Measurements from ENCODE around the gene VPS29.

Gene VPS29

GRCh38 chr12:110537605-110538409, 35.9 kb upstream of the VPS29 start:
- H2BK120ac ChIP-seq (ENCODE audit: low read depth, low read length): no peak overlapping the region
- H3K27ac ChIP-seq (replicated peaks; ENCODE audit: low read length): no peak overlapping the region
- no peaks in the 10 kb centered on the region for H3K4me1 ChIP-seq (ENCODE audit: control insufficient read depth in 2 of 2, insufficient read depth in 1 of 2, low read depth in 1 of 2, low read length in 2 of 2)
- no peak overlapping the region for H3K18ac ChIP-seq (ENCODE audit: low read length)
- H3K23ac ChIP-seq (ENCODE audit: low read depth, low read length, poor library complexity): no peak overlapping the region
- H2AK5ac ChIP-seq (ENCODE audit: low read depth, low read length): no peak overlapping the region
- no peak overlapping the region for H2BK12ac ChIP-seq (ENCODE audit: low read length)
- H3K27me3 ChIP-seq (ENCODE audit: control insufficient read depth in 3 of 3, insufficient read depth in 3 of 3, low read depth in 1 of 3, low read length in 3 of 3): no peaks in the 10 kb centered on the region
- no peak overlapping the region for H2BK5ac ChIP-seq (ENCODE audit: low read length)
- no peak overlapping the region for H3K4me3 ChIP-seq (ENCODE audit: low read length in 2 of 2)
- no peak overlapping the region for H3K14ac ChIP-seq (ENCODE audit: low read length)
- H3K4me2 ChIP-seq (ENCODE audit: insufficient read depth, low read length, poor library complexity, severe bottlenecking): no peak overlapping the region
- DNase-seq (ENCODE audit: low spot score): no peak
- no peak overlapping the region for H3K4ac ChIP-seq (ENCODE audit: low read length)
- peak overlapping the region; percentile 50 for H3K9ac ChIP-seq (ENCODE audit: low read depth, low read length, poor library complexity)
- no peaks in the 10 kb centered on the region for H3K9me3 ChIP-seq (replicated peaks in 1 of 2; ENCODE audit: control insufficient read depth in 2 of 2, insufficient read depth in 1 of 2, low read depth in 1 of 2, low read length in 2 of 2)
- no peaks in the 10 kb centered on the region for H3K79me1 ChIP-seq (ENCODE audit: low read depth, low read length)
- WGBS, 2 donors (ENCODE audit: extremely low coverage in 2 of 2, insufficient read length in 2 of 2, insufficient replicate concordance in 1 of 2): no CpG with 5 or more reads among the region's 9 CpGs
- no peak overlapping the region for H4K91ac ChIP-seq (ENCODE audit: low read depth, low read length, poor library complexity)
- no peak overlapping the region for H4K8ac ChIP-seq (ENCODE audit: low read depth, low read length)
- H3K36me3 ChIP-seq (replicated peaks in 1 of 2; ENCODE audit: control insufficient read depth in 2 of 2, insufficient read depth in 2 of 2, low read length in 2 of 2): peaks cover 9 to 56% of the 10 kb centered on the region in 2 donors
- H2AFZ ChIP-seq (ENCODE audit: low read length): no peak overlapping the region
- H2BK15ac ChIP-seq (ENCODE audit: low read length): no peak overlapping the region

- Histone ChIP-seq H3K4me2 (ENCODE audit: insufficient read depth, low read length, poor library complexity, severe bottlenecking) (no peak overlapping the region), H3K4me3 (ENCODE audit: low read length in 2 of 2) (no peak overlapping the region), H3K14ac (ENCODE audit: low read length) (no peak overlapping the region), H3K4me1 (ENCODE audit: control insufficient read depth in 2 of 2, insufficient read depth in 1 of 2, low read depth in 1 of 2, low read length in 2 of 2) (no peaks in the 10 kb centered on the region), H3K36me3 (replicated peaks in 1 of 2; ENCODE audit: control insufficient read depth in 2 of 2, insufficient read depth in 2 of 2, low read length in 2 of 2) (peaks cover 9 to 56% of the 10 kb centered on the region in 2 donors), H2BK12ac (ENCODE audit: low read length) (no peak overlapping the region), H3K79me1 (ENCODE audit: low read depth, low read length) (no peaks in the 10 kb centered on the region), H2AFZ (ENCODE audit: low read length) (no peak overlapping the region), H2BK120ac (ENCODE audit: low read depth, low read length) (no peak overlapping the region), H3K4ac (ENCODE audit: low read length) (no peak overlapping the region), H3K9me3 (replicated peaks in 1 of 2; ENCODE audit: control insufficient read depth in 2 of 2, insufficient read depth in 1 of 2, low read depth in 1 of 2, low read length in 2 of 2) (no peaks in the 10 kb centered on the region), H2AK5ac (ENCODE audit: low read depth, low read length) (no peak overlapping the region), H3K18ac (ENCODE audit: low read length) (no peak overlapping the region), H3K23ac (ENCODE audit: low read depth, low read length, poor library complexity) (no peak overlapping the region), H3K9ac (ENCODE audit: low read depth, low read length, poor library complexity) (no peak overlapping the region), H2BK15ac (ENCODE audit: low read length) (no peak overlapping the region), H4K8ac (ENCODE audit: low read depth, low read length) (no peak overlapping the region), H3K27me3 (ENCODE audit: control insufficient read depth in 3 of 3, insufficient read depth in 3 of 3, low read depth in 1 of 3, low read length in 3 of 3) (no peaks in the 10 kb centered on the region), H4K91ac (ENCODE audit: low read depth, low read length, poor library complexity) (no peak overlapping the region), H2BK5ac (ENCODE audit: low read length) (no peak overlapping the region), H3K27ac (replicated peaks; ENCODE audit: low read length) (no peak overlapping the region)
- DNase-seq (ENCODE audit: low spot score): no peak
- no CpG with 5 or more reads among the region's 4 CpGs for WGBS, 2 donors (ENCODE audit: extremely low coverage in 2 of 2, insufficient read length in 2 of 2, insufficient replicate concordance in 1 of 2)
These were observed 35.1 kb upstream of the VPS29 start for GRCh38 chr12:110536834-110537604.

- Histone ChIP-seq H3K18ac (ENCODE audit: low read length) (no peak overlapping the region), H2AK5ac (ENCODE audit: low read depth, low read length) (no peak overlapping the region), H2BK15ac (ENCODE audit: low read length) (no peak overlapping the region), H3K4ac (ENCODE audit: low read length) (no peak overlapping the region), H3K9ac (ENCODE audit: low read depth, low read length, poor library complexity) (no peak overlapping the region), H3K27me3 (ENCODE audit: control insufficient read depth in 3 of 3, insufficient read depth in 3 of 3, low read depth in 1 of 3, low read length in 3 of 3) (no peaks in the 10 kb centered on the region), H3K27ac (replicated peaks; ENCODE audit: low read length) (no peak overlapping the region), H2BK120ac (ENCODE audit: low read depth, low read length) (no peak overlapping the region), H3K14ac (ENCODE audit: low read length) (no peak overlapping the region), H3K23ac (ENCODE audit: low read depth, low read length, poor library complexity) (no peak overlapping the region), H2BK12ac (ENCODE audit: low read length) (no peak overlapping the region), H2BK5ac (ENCODE audit: low read length) (no peak overlapping the region), H3K4me3 (ENCODE audit: low read length in 2 of 2) (no peak overlapping the region), H3K79me1 (ENCODE audit: low read depth, low read length) (no peaks in the 10 kb centered on the region), H2AFZ (ENCODE audit: low read length) (no peak overlapping the region), H3K36me3 (replicated peaks in 1 of 2; ENCODE audit: control insufficient read depth in 2 of 2, insufficient read depth in 2 of 2, low read length in 2 of 2) (peaks cover 9 to 59% of the 10 kb centered on the region in 2 donors), H4K91ac (ENCODE audit: low read depth, low read length, poor library complexity) (no peak overlapping the region), H3K4me2 (ENCODE audit: insufficient read depth, low read length, poor library complexity, severe bottlenecking) (no peak overlapping the region), H3K4me1 (ENCODE audit: control insufficient read depth in 2 of 2, insufficient read depth in 1 of 2, low read depth in 1 of 2, low read length in 2 of 2) (no peaks in the 10 kb centered on the region), H3K9me3 (replicated peaks in 1 of 2; ENCODE audit: control insufficient read depth in 2 of 2, insufficient read depth in 1 of 2, low read depth in 1 of 2, low read length in 2 of 2) (no peaks in the 10 kb centered on the region), H4K8ac (ENCODE audit: low read depth, low read length) (no peak overlapping the region)
- DNase-seq (ENCODE audit: low spot score): no peak
- WGBS, 2 donors (ENCODE audit: extremely low coverage in 2 of 2, insufficient read length in 2 of 2, insufficient replicate concordance in 1 of 2): no CpG with 5 or more reads among the region's 6 CpGs
These were observed 32.9 kb upstream of the VPS29 start for GRCh38 chr12:110534811-110535210.

- Histone ChIP-seq H4K91ac (ENCODE audit: low read depth, low read length, poor library complexity) (no peak overlapping the region), H3K18ac (ENCODE audit: low read length) (no peak overlapping the region), H3K9me3 (replicated peaks in 1 of 2; ENCODE audit: control insufficient read depth in 2 of 2, insufficient read depth in 1 of 2, low read depth in 1 of 2, low read length in 2 of 2) (no peaks in the 10 kb centered on the region), H3K36me3 (replicated peaks in 1 of 2; ENCODE audit: control insufficient read depth in 2 of 2, insufficient read depth in 2 of 2, low read length in 2 of 2) (peaks cover 7 to 47% of the 10 kb centered on the region in 2 donors), H3K4me2 (ENCODE audit: insufficient read depth, low read length, poor library complexity, severe bottlenecking) (no peak overlapping the region), H4K8ac (ENCODE audit: low read depth, low read length) (no peak overlapping the region), H3K14ac (ENCODE audit: low read length) (no peak overlapping the region), H2AFZ (ENCODE audit: low read length) (no peak overlapping the region), H2AK5ac (ENCODE audit: low read depth, low read length) (no peak overlapping the region), H3K4ac (ENCODE audit: low read length) (no peak overlapping the region), H3K9ac (ENCODE audit: low read depth, low read length, poor library complexity) (no peak overlapping the region), H3K27me3 (ENCODE audit: control insufficient read depth in 3 of 3, insufficient read depth in 3 of 3, low read depth in 1 of 3, low read length in 3 of 3) (no peaks in the 10 kb centered on the region), H2BK15ac (ENCODE audit: low read length) (no peak overlapping the region), H3K23ac (ENCODE audit: low read depth, low read length, poor library complexity) (no peak overlapping the region), H3K27ac (replicated peaks; ENCODE audit: low read length) (no peak overlapping the region), H2BK5ac (ENCODE audit: low read length) (no peak overlapping the region), H3K4me3 (ENCODE audit: low read length in 2 of 2) (no peak overlapping the region), H3K4me1 (ENCODE audit: control insufficient read depth in 2 of 2, insufficient read depth in 1 of 2, low read depth in 1 of 2, low read length in 2 of 2) (no peaks in the 10 kb centered on the region), H3K79me1 (ENCODE audit: low read depth, low read length) (no peaks in the 10 kb centered on the region), H2BK12ac (ENCODE audit: low read length) (no peak overlapping the region), H2BK120ac (ENCODE audit: low read depth, low read length) (no peak overlapping the region)
- no peak for DNase-seq (ENCODE audit: low spot score)
- WGBS, 2 donors (ENCODE audit: extremely low coverage in 2 of 2, insufficient read length in 2 of 2, insufficient replicate concordance in 1 of 2): no CpG with 5 or more reads among the region's 6 CpGs
These were observed 31.7 kb upstream of the VPS29 start for GRCh38 chr12:110533607-110534006.

Data from neuronal stem cell (in vitro differentiated cells).